ENCODE data around the gene SDHAF3.
A peak's percentile ranks its signal among the peaks of the same experiment; 100 is the strongest.

SDHAF3 gene

GRCh38 chr7:97104719-97105238 lies 12.7 kb upstream of the SDHAF3 start:
- TF ChIP-seq CTCF (IDR thresholded peaks at IDR 0.05; ENCODE audit: low read depth, low read length, missing control alignments): peak; percentile 76
- peak; percentile 47 for DNase-seq (ENCODE audit: extremely low read depth, low read depth)
- H3K4me3 ChIP-seq (replicated peaks; ENCODE audit: low read depth, low read length): no peak overlapping the region

GRCh38 chr7:97107192-97107800 lies 10.2 kb upstream of the SDHAF3 start:
- TF ChIP-seq CTCF (IDR thresholded peaks at IDR 0.05; ENCODE audit: low read depth, low read length, missing control alignments): no peak
- H3K4me3 ChIP-seq (replicated peaks; ENCODE audit: low read depth, low read length): no peak overlapping the region
- no peak for DNase-seq (ENCODE audit: extremely low read depth, low read depth)

- no peak for TF ChIP-seq CTCF (IDR thresholded peaks at IDR 0.05; ENCODE audit: low read depth, low read length, missing control alignments)
These were observed 1.2 kb upstream of the SDHAF3 start for GRCh38 chr7:97116308-97116707.

DNA sequence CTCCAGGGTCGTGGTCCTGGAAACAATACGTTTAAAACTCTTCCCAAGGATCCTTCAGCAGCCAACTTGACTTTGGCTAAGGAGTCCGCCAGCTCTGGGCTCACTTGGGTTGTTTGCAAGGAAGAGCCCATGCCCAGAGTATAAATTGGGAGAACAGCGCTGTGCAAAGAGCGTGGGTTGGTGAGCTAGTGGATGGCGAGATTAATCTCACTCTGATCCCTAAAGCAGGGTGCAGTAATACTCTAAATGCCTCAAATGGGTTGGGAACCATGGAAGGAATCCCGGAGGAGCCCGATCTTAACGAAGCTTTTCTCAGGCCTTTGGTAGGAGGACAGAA lies 495 bp upstream of the SDHAF3 start:
- H3K4me3 ChIP-seq (replicated peaks; ENCODE audit: low read depth, low read length): peak overlapping the region; percentile 78
- no peak for TF ChIP-seq CTCF (IDR thresholded peaks at IDR 0.05; ENCODE audit: low read depth, low read length, missing control alignments)
- DNase-seq (ENCODE audit: extremely low read depth, low read depth): no peak

More at GRCh38 chr7:97116308-97116707, 1.2 kb upstream of the SDHAF3 start:
- DNase-seq (ENCODE audit: extremely low read depth, low read depth): no peak
- H3K4me3 ChIP-seq (replicated peaks; ENCODE audit: low read depth, low read length): no peak overlapping the region

- no peak for TF ChIP-seq CTCF (IDR thresholded peaks at IDR 0.05; ENCODE audit: low read depth, low read length, missing control alignments)
- H3K4me3 ChIP-seq (replicated peaks; ENCODE audit: low read depth, low read length): peak overlapping the region; percentile 78
- no peak for DNase-seq (ENCODE audit: extremely low read depth, low read depth)
These were observed 914 bp downstream of the SDHAF3 start for GRCh38 chr7:97118306-97118917.

GRCh38 chr7:97119747-97120146 lies 2.2 kb downstream of the SDHAF3 start:
- DNase-seq (ENCODE audit: extremely low read depth, low read depth): no peak
- no peak for TF ChIP-seq CTCF (IDR thresholded peaks at IDR 0.05; ENCODE audit: low read depth, low read length, missing control alignments)
- H3K4me3 ChIP-seq (replicated peaks; ENCODE audit: low read depth, low read length): 0 out of 2 replicates have a peak overlapping the region, but pooled peaks have one; percentile 78

All from HFF-Myc (cell line).